Measurements from ENCODE around the gene SLA2. TPM values are rescaled to one million over a fixed set of nuclear protein-coding genes. Genes with fewer than 3 reads are reported as not detected.

Gene SLA2
- total RNA-seq, 1 experiment from 2014 or later = 0.51 TPM

- Histone ChIP-seq H3K9me3 (ENCODE audit: low read length) (no peaks in the 10 kb centered on the region), H3K4me1 (ENCODE audit: insufficient read depth, low read length) (peaks cover 17% of the 10 kb centered on the region), H3K27ac (ENCODE audit: low read length) (peak within 1 kb of the TSS; percentile 16; the same call in 1 of the 2 replicates), H4K20me1 (ENCODE audit: low read length) (no peaks in the 10 kb centered on the region), H3K36me3 (ENCODE audit: low read depth, low read length) (no peaks in the 10 kb centered on the region), H3K9me2 (replicated peaks; ENCODE audit: low read length) (no peaks in the 10 kb centered on the region), H3K27me3 (ENCODE audit: low read length) (no peaks in the 10 kb centered on the region), H3F3A (ENCODE audit: low read length, unreplicated experiment) (no peaks in the 10 kb centered on the region), H3K4me3 (ENCODE audit: low read length) (peak within 1 kb of the TSS; percentile 87), H3K79me2 (ENCODE audit: low read length) (peaks cover 32% of the 10 kb centered on the region), H3K4me2 (ENCODE audit: low read length) (peak within 1 kb of the TSS; percentile 98), H3K9ac (ENCODE audit: low read length) (peak within 1 kb of the TSS; percentile 84), H2AFZ (ENCODE audit: low read length) (peak within 1 kb of the TSS; percentile 98)
- ChIA-PET CTCF (no interaction called here), POLR2A (ENCODE audit: unreplicated experiment) (no interaction called here)
- intact Hi-C loops (cut with micrococcal nuclease) = no loop called here
- BruUV-seq (replicated peaks) = no TSS peak
- DNase-seq (peak; percentile 81), ATAC-seq (peak; percentile 47)
- TF ChIP-seq EZH2phosphoT487 (IDR thresholded peaks at IDR 0.05; ENCODE audit: borderline replicate concordance, low read length) (no peak), EZH2 (IDR thresholded peaks at IDR 0.05; ENCODE audit: low read length, unreplicated experiment) (no peak)
- TF ChIP-seq, protein P1, sequence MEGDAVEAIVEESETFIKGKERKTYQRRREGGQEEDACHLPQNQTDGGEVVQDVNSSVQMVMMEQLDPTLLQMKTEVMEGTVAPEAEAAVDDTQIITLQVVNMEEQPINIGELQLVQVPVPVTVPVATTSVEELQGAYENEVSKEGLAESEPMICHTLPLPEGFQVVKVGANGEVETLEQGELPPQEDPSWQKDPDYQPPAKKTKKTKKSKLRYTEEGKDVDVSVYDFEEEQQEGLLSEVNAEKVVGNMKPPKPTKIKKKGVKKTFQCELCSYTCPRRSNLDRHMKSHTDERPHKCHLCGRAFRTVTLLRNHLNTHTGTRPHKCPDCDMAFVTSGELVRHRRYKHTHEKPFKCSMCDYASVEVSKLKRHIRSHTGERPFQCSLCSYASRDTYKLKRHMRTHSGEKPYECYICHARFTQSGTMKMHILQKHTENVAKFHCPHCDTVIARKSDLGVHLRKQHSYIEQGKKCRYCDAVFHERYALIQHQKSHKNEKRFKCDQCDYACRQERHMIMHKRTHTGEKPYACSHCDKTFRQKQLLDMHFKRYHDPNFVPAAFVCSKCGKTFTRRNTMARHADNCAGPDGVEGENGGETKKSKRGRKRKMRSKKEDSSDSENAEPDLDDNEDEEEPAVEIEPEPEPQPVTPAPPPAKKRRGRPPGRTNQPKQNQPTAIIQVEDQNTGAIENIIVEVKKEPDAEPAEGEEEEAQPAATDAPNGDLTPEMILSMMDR (conservative IDR thresholded peaks at IDR 0.05; ENCODE audit: low read depth, low read length) = no peak
These were observed 72.7 kb downstream of the SLA2 start, which contains the start of gene TGIF2 for GRCh38 chr20:36573103-36573797. TGIF2 (plus strand) TSS chr20:36573597; CDS start chr20:36578775, 5,178 bp downstream.

DNA sequence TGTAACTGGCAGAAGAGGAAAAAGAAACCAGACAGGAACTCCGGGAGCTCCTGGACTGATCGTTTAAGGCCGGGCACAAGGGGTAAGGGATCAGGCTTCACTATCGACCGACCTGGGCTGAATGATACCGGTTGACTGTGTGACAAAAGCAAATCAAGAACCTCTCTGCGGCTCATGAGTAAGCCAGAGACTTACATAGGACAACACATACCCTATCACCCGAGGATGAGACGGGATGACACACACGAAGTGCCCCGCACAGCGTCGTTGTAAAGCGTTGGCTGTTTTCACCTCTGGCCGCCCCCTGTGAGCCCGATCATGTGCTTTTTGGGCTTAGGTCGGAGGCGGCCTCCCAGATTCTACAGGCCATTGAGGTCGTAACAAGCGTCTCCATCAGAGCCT lies 73.3 kb downstream of the SLA2 start:
- Histone ChIP-seq H3K36me3 (ENCODE audit: low read depth, low read length) (no peaks in the 10 kb centered on the region), H3K4me1 (ENCODE audit: insufficient read depth, low read length) (peaks cover 17% of the 10 kb centered on the region), H3K27ac (ENCODE audit: low read length) (no peak overlapping the region), H3F3A (ENCODE audit: low read length, unreplicated experiment) (no peaks in the 10 kb centered on the region), H4K20me1 (ENCODE audit: low read length) (no peaks in the 10 kb centered on the region), H3K9ac (ENCODE audit: low read length) (no peak overlapping the region), H2AFZ (ENCODE audit: low read length) (peak overlapping the region; percentile 54), H3K9me3 (ENCODE audit: low read length) (no peaks in the 10 kb centered on the region), H3K4me3 (ENCODE audit: low read length) (no peak overlapping the region), H3K27me3 (ENCODE audit: low read length) (no peaks in the 10 kb centered on the region), H3K9me2 (replicated peaks; ENCODE audit: low read length) (no peaks in the 10 kb centered on the region), H3K4me2 (ENCODE audit: low read length) (peak overlapping the region; percentile 98; the same call in 1 of the 2 replicates), H3K79me2 (ENCODE audit: low read length) (peaks cover 28% of the 10 kb centered on the region)
- ATAC-seq (no peak), DNase-seq (no peak)
- intact Hi-C loops (cut with micrococcal nuclease) = no loop called here
- TSS peak; percentile 40 for BruUV-seq (replicated peaks)
- ChIA-PET CTCF (no interaction called here), POLR2A (ENCODE audit: unreplicated experiment) (no interaction called here)
- TF ChIP-seq EZH2 (IDR thresholded peaks at IDR 0.05; ENCODE audit: low read length, unreplicated experiment) = no peak
- no peak for TF ChIP-seq EZH2phosphoT487 (IDR thresholded peaks at IDR 0.05; ENCODE audit: borderline replicate concordance, low read length)
- TF ChIP-seq, protein P1 (conservative IDR thresholded peaks at IDR 0.05; ENCODE audit: low read depth, low read length) = no peak
